AG09309 (cell line): ENCODE measurements around the gene TLCD2.
A peak's percentile ranks its signal among the peaks of the same experiment; 100 is the strongest.
"Not testable (repeated sequence)": the region's sequence is repeated elsewhere in the genome, so short reads cannot be mapped to it uniquely, and the experiment has no call there.

ENCODE experiments used
- DNase-seq: peaks from one replicate; pipeline ENCODE4 v3.0.0-alpha.2; 2010; ENCODE audit warnings: low read depth
- H3K4me3 ChIP-seq: 2 replicates; pipeline ENCODE4 v1.5.1; 2011; ENCODE audit warnings: mild to moderate bottlenecking, low read depth, low read length, moderate library complexity; ENCODE audit not compliant: control insufficient read depth
- CTCF ChIP-seq: IDR thresholded peaks from 2 replicates; pipeline ENCODE4 v1.5.1; 2011; ENCODE audit warnings: mild to moderate bottlenecking, low read depth, low read length, inconsistent platforms; ENCODE audit not compliant: insufficient read depth, control insufficient read depth; ENCODE audit errors: missing control alignments

The TLCD2 gene

GRCh38 chr17:1743088-1743439, 32.9 kb upstream of the TLCD2 start:
- no peak for DNase-seq
- no peak for TF ChIP-seq CTCF
- H3K4me3 ChIP-seq = no peak overlapping the region

GRCh38 chr17:1742371-1743087, 32.4 kb upstream of the TLCD2 start, which contains the start of gene SERPINF2:
Gene SERPINF2, plus strand, starts transcription at chr17:1742871. Its CDS starts 2,125 bp downstream, at chr17:1744996.
- no peak for DNase-seq
- no peak within 1 kb of the TSS for H3K4me3 ChIP-seq
- TF ChIP-seq CTCF = no peak

GRCh38 chr17:1741899-1742298, 31.7 kb upstream of the TLCD2 start:
- not testable (repeated sequence) for H3K4me3 ChIP-seq, DNase-seq

- TF ChIP-seq CTCF = no peak
- DNase-seq = no peak
Measured at GRCh38 chr17:1737531-1738291, 27.5 kb upstream of the TLCD2 start.

GRCh38 chr17:1736348-1737281, 26.4 kb upstream of the TLCD2 start:
- no peak overlapping the region for H3K4me3 ChIP-seq
- TF ChIP-seq CTCF = no peak
- DNase-seq = peak; percentile 17

More at GRCh38 chr17:1737531-1738291, 27.5 kb upstream of the TLCD2 start:
- H3K4me3 ChIP-seq = no peak overlapping the region

- no peak overlapping the region for H3K4me3 ChIP-seq
- TF ChIP-seq CTCF = no peak
- DNase-seq = no peak
Measured at GRCh38 chr17:1735834-1736347, 25.7 kb upstream of the TLCD2 start.

- no peak overlapping the region for H3K4me3 ChIP-seq
- no peak for TF ChIP-seq CTCF
- no peak for DNase-seq
Measured at GRCh38 chr17:1735418-1735817, 25.2 kb upstream of the TLCD2 start.
